ENCODE results near the gene SSBP4.

- no peak for TF ChIP-seq CTCF (IDR thresholded peaks at IDR 0.05; ENCODE audit: low read depth, low read length, poor library complexity, severe bottlenecking)
- TF ChIP-seq EZH2phosphoT487 (IDR thresholded peaks at IDR 0.05; ENCODE audit: borderline replicate concordance, low read length): no peak
These were observed 47.2 kb downstream of the SSBP4 start for GRCh38 chr19:18466354-18466753.
